ENCODE data around the gene YPEL2.
A peak's percentile ranks its signal among the peaks of the same experiment; 100 is the strongest.

Gene YPEL2

DNA sequence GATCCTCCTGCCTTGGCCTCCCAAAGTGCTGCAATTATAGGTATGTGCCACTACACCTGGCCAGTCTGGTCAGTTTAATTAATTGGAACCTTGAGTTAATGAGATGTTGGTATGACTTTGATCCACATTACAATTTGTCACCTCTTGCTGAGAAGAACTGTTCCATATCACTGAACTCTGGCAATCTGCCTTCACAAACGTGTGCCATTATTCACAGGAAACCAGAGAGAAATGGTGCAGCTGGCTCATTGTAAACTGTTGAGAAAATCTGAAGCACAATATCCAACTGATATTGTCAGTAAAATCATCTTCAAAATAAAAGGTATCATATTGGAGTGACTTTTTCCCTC, 39.3 kb upstream of the YPEL2 start:
- Histone ChIP-seq H3K4me1 (ENCODE audit: control extremely low read depth in 1 of 4, control insufficient read depth in 4 of 4, insufficient read depth in 4 of 4, low read length in 3 of 4) (peaks cover 7 to 49% (median 34%) of the 10 kb centered on the region in 4 experiments), H3K27ac (ENCODE audit: insufficient read depth in 1 of 2, low read depth in 1 of 2, low read length in 2 of 2, poor library complexity in 1 of 2, severe bottlenecking in 2 of 2) (peak overlapping the region in 1 of 2 experiments; percentile 83), H3K4me3 (ENCODE audit: control insufficient read depth in 1 of 7, extremely low read depth in 1 of 7, insufficient read depth in 4 of 7, low read depth in 2 of 7, low read length in 6 of 7) (no peak overlapping the region), H3K9me3 (ENCODE audit: control extremely low read depth in 1 of 5, control insufficient read depth in 4 of 5, insufficient read depth in 2 of 5, low read depth in 1 of 5, low read length in 4 of 5) (no peaks in the 10 kb centered on the region), H3K27me3 (replicated peaks in 2 of 5; ENCODE audit: control insufficient read depth in 4 of 5, insufficient read depth in 5 of 5, low read length in 4 of 5) (no peaks in the 10 kb centered on the region), H3K36me3 (ENCODE audit: control insufficient read depth in 4 of 4, insufficient read depth in 4 of 4, low read length in 3 of 4) (no peaks in the 10 kb centered on the region)
- WGBS (ENCODE audit: insufficient coverage), result no CpG with 5 or more reads among the region's 1 CpG
- DNase-seq, result no peak
- ChIA-PET CTCF (interaction anchor here (0.6 to 1.6 kb wide), 3 partner anchors 17 to 285 kb away, joined by 3 to 4 read pairs (median 3); no protein-coding TSS in a partner anchor), POLR2A (no interaction called here)

DNA sequence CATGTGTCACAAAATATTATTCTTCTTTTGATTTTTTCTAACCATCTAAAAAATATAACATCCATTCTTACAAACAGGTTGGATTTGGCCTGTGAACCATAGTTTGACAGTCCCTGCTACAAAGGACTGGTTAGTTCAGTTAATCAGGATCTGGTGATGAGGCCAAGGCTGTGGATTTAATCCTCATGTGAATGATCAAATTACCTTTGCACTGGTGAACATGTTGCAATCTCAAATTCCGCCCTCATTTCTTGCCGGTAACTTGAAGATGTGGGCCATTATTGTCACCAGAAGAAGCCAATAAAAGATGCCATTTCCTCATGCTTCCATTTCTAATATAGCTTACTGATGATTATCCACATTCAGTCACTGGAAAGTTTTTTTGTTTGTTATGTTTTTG, 35.3 kb upstream of the YPEL2 start:
- Histone ChIP-seq H3K4me1 (ENCODE audit: control extremely low read depth in 1 of 4, control insufficient read depth in 4 of 4, insufficient read depth in 4 of 4, low read length in 3 of 4) (peaks cover 3 to 15% (median 9%) of the 10 kb centered on the region in 4 experiments), H3K4me3 (ENCODE audit: control insufficient read depth in 1 of 7, extremely low read depth in 1 of 7, insufficient read depth in 4 of 7, low read depth in 2 of 7, low read length in 6 of 7) (no peak overlapping the region), H3K27me3 (replicated peaks in 2 of 5; ENCODE audit: control insufficient read depth in 4 of 5, insufficient read depth in 5 of 5, low read length in 4 of 5) (no peaks in the 10 kb centered on the region), H3K36me3 (ENCODE audit: control insufficient read depth in 4 of 4, insufficient read depth in 4 of 4, low read length in 3 of 4) (no peaks in the 10 kb centered on the region), H3K9me3 (ENCODE audit: control extremely low read depth in 1 of 5, control insufficient read depth in 4 of 5, insufficient read depth in 2 of 5, low read depth in 1 of 5, low read length in 4 of 5) (no peaks in the 10 kb centered on the region), H3K27ac (ENCODE audit: insufficient read depth in 1 of 2, low read depth in 1 of 2, low read length in 2 of 2, poor library complexity in 1 of 2, severe bottlenecking in 2 of 2) (no peak overlapping the region)
- no peak for DNase-seq
- WGBS (ENCODE audit: insufficient coverage), result no CpG with 5 or more reads among the region's 2 CpGs
- ChIA-PET CTCF (interaction anchor here (0.9 to 1.1 kb wide), 2 partner anchors 20 to 149 kb away, joined by 3 to 4 read pairs; no protein-coding TSS in a partner anchor), POLR2A (no interaction called here)

DNA sequence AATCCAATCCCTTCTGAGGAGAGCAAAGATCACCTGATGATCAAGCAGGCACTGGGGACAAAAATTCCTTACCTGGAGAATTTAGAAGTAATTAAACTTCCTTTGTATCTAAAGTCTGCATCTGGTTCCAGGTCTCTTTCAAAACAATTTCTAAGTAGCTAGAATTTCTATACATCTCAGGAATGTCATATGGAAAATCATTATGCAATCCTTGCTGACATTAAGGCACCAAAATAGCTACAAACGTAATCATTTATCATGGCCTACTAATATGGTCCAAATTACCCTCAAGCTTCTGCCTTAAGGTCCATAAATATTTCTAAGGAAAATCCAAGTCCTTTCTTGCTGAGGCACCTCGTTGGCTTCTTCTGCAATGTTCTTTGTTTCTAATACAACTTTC, 32.9 kb upstream of the YPEL2 start:
- no peak for DNase-seq
- H3K27ac ChIP-seq (ENCODE audit: insufficient read depth in 1 of 2, low read depth in 1 of 2, low read length in 2 of 2, poor library complexity in 1 of 2, severe bottlenecking in 2 of 2), result no peak overlapping the region
- no peaks in the 10 kb centered on the region for H3K27me3 ChIP-seq (replicated peaks in 2 of 5; ENCODE audit: control insufficient read depth in 4 of 5, insufficient read depth in 5 of 5, low read length in 4 of 5)
- no peaks in the 10 kb centered on the region for H3K9me3 ChIP-seq (ENCODE audit: control extremely low read depth in 1 of 5, control insufficient read depth in 4 of 5, insufficient read depth in 2 of 5, low read depth in 1 of 5, low read length in 4 of 5)
- H3K4me1 ChIP-seq (ENCODE audit: control extremely low read depth in 1 of 4, control insufficient read depth in 4 of 4, insufficient read depth in 4 of 4, low read length in 3 of 4), result peaks cover 0 to 2% (median 0%) of the 10 kb centered on the region in 4 experiments
- H3K36me3 ChIP-seq (ENCODE audit: control insufficient read depth in 4 of 4, insufficient read depth in 4 of 4, low read length in 3 of 4), result no peaks in the 10 kb centered on the region
- 100% methylated on average over 2 of the region's 2 CpGs for WGBS (ENCODE audit: insufficient coverage)
- H3K4me3 ChIP-seq (ENCODE audit: control insufficient read depth in 1 of 7, extremely low read depth in 1 of 7, insufficient read depth in 4 of 7, low read depth in 2 of 7, low read length in 6 of 7), result no peak overlapping the region
- CTCF ChIA-PET, result interaction anchor here (2.6 kb wide), 1 partner anchor 12 kb away, joined by 10 read pairs; no protein-coding TSS in a partner anchor
- POLR2A ChIA-PET, result no interaction called here

DNA sequence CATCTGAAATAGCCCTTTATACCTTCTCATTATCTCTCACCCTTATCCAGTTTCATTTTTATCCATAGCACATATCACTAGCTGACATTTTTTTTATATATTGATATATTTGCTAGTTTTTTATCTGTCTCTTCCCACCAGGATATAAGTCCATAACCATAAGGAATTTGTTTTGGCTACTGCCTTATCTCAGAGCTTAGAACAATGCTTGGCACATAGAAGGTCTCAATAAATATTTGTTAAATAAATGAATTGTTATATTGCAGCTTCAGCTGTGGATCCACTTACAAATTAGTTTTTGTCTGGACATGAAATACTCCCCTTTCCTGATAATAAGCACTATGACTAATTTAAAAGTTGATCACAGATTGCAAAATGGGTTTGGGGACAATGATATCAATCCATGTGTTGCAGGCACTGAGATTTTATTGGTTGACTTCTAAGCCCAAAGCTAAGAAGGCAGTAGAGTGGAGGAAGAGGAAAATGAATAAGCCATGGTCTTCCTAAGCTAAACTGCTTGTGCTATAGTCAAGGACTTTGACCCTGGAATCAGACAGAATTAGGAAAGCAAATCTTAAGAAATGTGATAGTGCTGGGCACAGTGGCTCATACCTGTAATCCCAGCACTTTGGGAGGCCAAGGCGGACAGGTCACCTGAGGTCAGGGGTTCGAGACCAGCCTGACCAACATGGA, 31.9 kb upstream of the YPEL2 start:
- Histone ChIP-seq H3K4me1 (ENCODE audit: control extremely low read depth in 1 of 4, control insufficient read depth in 4 of 4, insufficient read depth in 4 of 4, low read length in 3 of 4) (peaks cover 0 to 2% (median 0%) of the 10 kb centered on the region in 4 experiments), H3K27ac (ENCODE audit: insufficient read depth in 1 of 2, low read depth in 1 of 2, low read length in 2 of 2, poor library complexity in 1 of 2, severe bottlenecking in 2 of 2) (no peak overlapping the region), H3K27me3 (replicated peaks in 2 of 5; ENCODE audit: control insufficient read depth in 4 of 5, insufficient read depth in 5 of 5, low read length in 4 of 5) (no peaks in the 10 kb centered on the region), H3K36me3 (ENCODE audit: control insufficient read depth in 4 of 4, insufficient read depth in 4 of 4, low read length in 3 of 4) (no peaks in the 10 kb centered on the region), H3K9me3 (ENCODE audit: control extremely low read depth in 1 of 5, control insufficient read depth in 4 of 5, insufficient read depth in 2 of 5, low read depth in 1 of 5, low read length in 4 of 5) (no peaks in the 10 kb centered on the region), H3K4me3 (ENCODE audit: control insufficient read depth in 1 of 7, extremely low read depth in 1 of 7, insufficient read depth in 4 of 7, low read depth in 2 of 7, low read length in 6 of 7) (no peak overlapping the region)
- ChIA-PET CTCF (interaction anchor here (2.6 kb wide), 1 partner anchor 11 kb away, joined by 10 read pairs; no protein-coding TSS in a partner anchor), POLR2A (no interaction called here)
- DNase-seq, result no peak
- no CpG with 5 or more reads among the region's 2 CpGs for WGBS (ENCODE audit: insufficient coverage)

DNA sequence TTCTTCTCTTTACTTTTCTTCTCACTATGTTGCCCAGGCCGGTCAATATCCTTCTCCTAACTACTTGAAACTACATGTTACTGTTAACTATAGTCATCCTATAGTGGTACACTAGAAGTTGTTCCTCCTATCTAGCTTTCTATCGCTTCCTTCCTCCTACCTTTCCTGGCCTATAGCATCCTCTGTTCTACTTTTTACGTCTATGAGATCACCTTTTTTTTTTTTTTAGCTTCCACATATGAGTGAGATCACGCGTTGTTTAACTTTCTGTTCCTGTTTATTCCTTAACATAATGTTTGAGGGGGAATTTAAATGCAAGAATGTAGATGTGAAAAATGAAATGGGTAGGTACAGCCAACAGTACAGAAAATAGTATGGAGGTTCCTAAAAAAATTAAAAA, 30.5 kb upstream of the YPEL2 start:
- ChIA-PET CTCF (interaction anchor here (2.6 kb wide), 1 partner anchor 10 kb away, joined by 10 read pairs; no protein-coding TSS in a partner anchor), POLR2A (interaction anchor here (0.6 kb wide), 1 partner anchor 175 kb away, joined by 3 read pairs; no protein-coding TSS in a partner anchor)
- WGBS (ENCODE audit: insufficient coverage), result 62% methylated on average over 2 of the region's 5 CpGs
- Histone ChIP-seq H3K27me3 (replicated peaks in 2 of 5; ENCODE audit: control insufficient read depth in 4 of 5, insufficient read depth in 5 of 5, low read length in 4 of 5) (no peaks in the 10 kb centered on the region), H3K36me3 (ENCODE audit: control insufficient read depth in 4 of 4, insufficient read depth in 4 of 4, low read length in 3 of 4) (no peaks in the 10 kb centered on the region), H3K27ac (ENCODE audit: insufficient read depth in 1 of 2, low read depth in 1 of 2, low read length in 2 of 2, poor library complexity in 1 of 2, severe bottlenecking in 2 of 2) (no peak overlapping the region), H3K4me1 (ENCODE audit: control extremely low read depth in 1 of 4, control insufficient read depth in 4 of 4, insufficient read depth in 4 of 4, low read length in 3 of 4) (peaks cover 0 to 2% (median 0%) of the 10 kb centered on the region in 4 experiments), H3K4me3 (ENCODE audit: control insufficient read depth in 1 of 7, extremely low read depth in 1 of 7, insufficient read depth in 4 of 7, low read depth in 2 of 7, low read length in 6 of 7) (no peak overlapping the region), H3K9me3 (ENCODE audit: control extremely low read depth in 1 of 5, control insufficient read depth in 4 of 5, insufficient read depth in 2 of 5, low read depth in 1 of 5, low read length in 4 of 5) (no peaks in the 10 kb centered on the region)
- DNase-seq, result no peak

DNA sequence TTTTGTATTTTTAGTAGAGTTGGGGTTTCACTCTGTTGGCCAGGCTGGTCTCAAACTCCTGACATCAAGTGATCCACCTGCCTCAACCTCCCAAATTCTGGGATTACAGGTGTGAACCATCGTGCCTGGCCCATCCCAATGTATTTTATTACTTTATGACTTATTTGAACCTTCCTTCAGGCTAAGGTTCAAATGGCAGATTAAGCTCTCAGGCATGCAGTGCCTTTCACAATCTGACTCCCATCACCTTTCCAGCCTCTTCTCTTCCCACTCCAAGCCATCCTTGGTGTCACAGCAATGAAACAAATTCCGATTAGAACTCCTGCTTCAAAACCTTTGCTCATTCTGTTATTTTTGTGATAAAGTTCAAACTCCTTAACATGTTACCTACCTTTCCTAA, 26.6 kb upstream of the YPEL2 start:
- ChIA-PET POLR2A (no interaction called here), CTCF (interaction anchor here (0.6 kb wide), 1 partner anchor 44 kb away, joined by 3 read pairs; no protein-coding TSS in a partner anchor)
- Histone ChIP-seq H3K9me3 (ENCODE audit: control extremely low read depth in 1 of 5, control insufficient read depth in 4 of 5, insufficient read depth in 2 of 5, low read depth in 1 of 5, low read length in 4 of 5) (no peaks in the 10 kb centered on the region), H3K4me1 (ENCODE audit: control extremely low read depth in 1 of 4, control insufficient read depth in 4 of 4, insufficient read depth in 4 of 4, low read length in 3 of 4) (peaks cover 0 to 2% (median 0%) of the 10 kb centered on the region in 4 experiments), H3K27ac (ENCODE audit: insufficient read depth in 1 of 2, low read depth in 1 of 2, low read length in 2 of 2, poor library complexity in 1 of 2, severe bottlenecking in 2 of 2) (no peak overlapping the region), H3K4me3 (ENCODE audit: control insufficient read depth in 1 of 7, extremely low read depth in 1 of 7, insufficient read depth in 4 of 7, low read depth in 2 of 7, low read length in 6 of 7) (no peak overlapping the region), H3K36me3 (ENCODE audit: control insufficient read depth in 4 of 4, insufficient read depth in 4 of 4, low read length in 3 of 4) (no peaks in the 10 kb centered on the region), H3K27me3 (replicated peaks in 2 of 5; ENCODE audit: control insufficient read depth in 4 of 5, insufficient read depth in 5 of 5, low read length in 4 of 5) (no peaks in the 10 kb centered on the region)
- DNase-seq, result no peak
- 100% methylated on average over 2 of the region's 2 CpGs for WGBS (ENCODE audit: insufficient coverage)

DNA sequence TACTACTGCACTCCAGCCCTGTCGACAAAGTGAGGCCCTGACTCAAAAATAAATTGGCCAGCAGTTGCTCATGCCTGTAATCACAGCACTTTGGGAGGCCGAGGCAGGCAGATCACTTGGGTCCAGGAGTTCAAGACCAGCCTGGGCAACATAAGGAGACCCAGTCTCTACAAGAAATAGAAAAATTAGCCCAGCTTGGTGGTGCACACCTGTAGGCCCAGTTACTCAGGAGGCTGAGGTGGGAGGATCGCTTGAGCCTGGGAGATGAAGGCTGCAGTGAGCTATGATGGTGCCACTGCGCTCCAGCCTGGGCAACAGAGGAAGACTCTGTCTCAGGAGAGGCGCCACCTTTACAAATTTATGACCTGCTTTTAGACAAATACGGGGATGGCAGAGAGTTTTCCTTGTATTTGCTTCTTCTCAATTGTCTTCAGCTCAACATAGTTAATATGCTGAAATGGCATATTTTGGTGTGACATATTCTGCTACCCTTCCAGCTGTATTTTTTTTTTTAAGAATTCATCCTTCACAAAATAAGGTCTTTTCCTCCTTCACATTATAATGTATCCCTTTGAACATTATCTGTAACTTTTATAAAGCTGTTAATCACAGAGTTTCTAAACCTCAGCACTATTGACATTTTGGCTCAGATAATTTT, 21.1 kb upstream of the YPEL2 start:
- Histone ChIP-seq H3K27me3 (replicated peaks in 2 of 5; ENCODE audit: control insufficient read depth in 4 of 5, insufficient read depth in 5 of 5, low read length in 4 of 5) (no peaks in the 10 kb centered on the region), H3K4me3 (ENCODE audit: control insufficient read depth in 1 of 7, extremely low read depth in 1 of 7, insufficient read depth in 4 of 7, low read depth in 2 of 7, low read length in 6 of 7) (no peak overlapping the region), H3K4me1 (ENCODE audit: control extremely low read depth in 1 of 4, control insufficient read depth in 4 of 4, insufficient read depth in 4 of 4, low read length in 3 of 4) (no peaks in the 10 kb centered on the region), H3K9me3 (ENCODE audit: control extremely low read depth in 1 of 5, control insufficient read depth in 4 of 5, insufficient read depth in 2 of 5, low read depth in 1 of 5, low read length in 4 of 5) (no peaks in the 10 kb centered on the region), H3K36me3 (ENCODE audit: control insufficient read depth in 4 of 4, insufficient read depth in 4 of 4, low read length in 3 of 4) (no peaks in the 10 kb centered on the region), H3K27ac (ENCODE audit: insufficient read depth in 1 of 2, low read depth in 1 of 2, low read length in 2 of 2, poor library complexity in 1 of 2, severe bottlenecking in 2 of 2) (no peak overlapping the region)
- CTCF ChIA-PET, result interaction anchor here (0.6 to 13.4 kb wide), 19 partner anchors 11 to 397 kb away, joined by 3 to 128 read pairs (median 3); partner anchors contain the start of gene PTRH2
- no peak for DNase-seq
- POLR2A ChIA-PET, result interaction anchor here (0.7 kb wide), 1 partner anchor 1437 kb away, joined by 6 read pairs; no protein-coding TSS in a partner anchor
- WGBS (ENCODE audit: insufficient coverage), result 93% methylated on average over 4 of the region's 6 CpGs
